ENCODE data around the gene TNFRSF1B.

Gene TNFRSF1B

DNA sequence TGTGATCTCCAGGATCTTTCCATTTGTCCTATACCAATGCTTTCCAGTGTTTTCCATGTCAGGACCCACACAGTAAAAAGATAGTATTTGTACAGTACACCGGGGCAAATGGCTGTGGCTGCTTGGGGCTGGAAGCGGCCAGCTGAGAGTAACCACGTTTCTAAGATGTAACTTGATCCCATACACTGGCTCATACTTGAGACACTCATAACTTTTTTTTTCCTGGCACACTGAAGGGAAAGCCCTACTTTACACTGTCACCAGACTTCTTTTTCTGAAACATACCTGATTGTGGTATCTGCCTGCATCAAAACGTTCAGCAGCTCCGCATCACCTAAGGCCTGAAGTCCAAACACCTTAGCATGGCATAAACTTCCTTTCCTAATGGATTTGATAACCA is 84.7 kb downstream of the TNFRSF1B start:
- no peak for DNase-seq (ENCODE audit: low read depth)
- TF ChIP-seq, protein P1, sequence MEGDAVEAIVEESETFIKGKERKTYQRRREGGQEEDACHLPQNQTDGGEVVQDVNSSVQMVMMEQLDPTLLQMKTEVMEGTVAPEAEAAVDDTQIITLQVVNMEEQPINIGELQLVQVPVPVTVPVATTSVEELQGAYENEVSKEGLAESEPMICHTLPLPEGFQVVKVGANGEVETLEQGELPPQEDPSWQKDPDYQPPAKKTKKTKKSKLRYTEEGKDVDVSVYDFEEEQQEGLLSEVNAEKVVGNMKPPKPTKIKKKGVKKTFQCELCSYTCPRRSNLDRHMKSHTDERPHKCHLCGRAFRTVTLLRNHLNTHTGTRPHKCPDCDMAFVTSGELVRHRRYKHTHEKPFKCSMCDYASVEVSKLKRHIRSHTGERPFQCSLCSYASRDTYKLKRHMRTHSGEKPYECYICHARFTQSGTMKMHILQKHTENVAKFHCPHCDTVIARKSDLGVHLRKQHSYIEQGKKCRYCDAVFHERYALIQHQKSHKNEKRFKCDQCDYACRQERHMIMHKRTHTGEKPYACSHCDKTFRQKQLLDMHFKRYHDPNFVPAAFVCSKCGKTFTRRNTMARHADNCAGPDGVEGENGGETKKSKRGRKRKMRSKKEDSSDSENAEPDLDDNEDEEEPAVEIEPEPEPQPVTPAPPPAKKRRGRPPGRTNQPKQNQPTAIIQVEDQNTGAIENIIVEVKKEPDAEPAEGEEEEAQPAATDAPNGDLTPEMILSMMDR (IDR thresholded peaks at IDR 0.05; ENCODE audit: insufficient read depth, low read depth, low read length, missing control alignments) = no peak

DNA sequence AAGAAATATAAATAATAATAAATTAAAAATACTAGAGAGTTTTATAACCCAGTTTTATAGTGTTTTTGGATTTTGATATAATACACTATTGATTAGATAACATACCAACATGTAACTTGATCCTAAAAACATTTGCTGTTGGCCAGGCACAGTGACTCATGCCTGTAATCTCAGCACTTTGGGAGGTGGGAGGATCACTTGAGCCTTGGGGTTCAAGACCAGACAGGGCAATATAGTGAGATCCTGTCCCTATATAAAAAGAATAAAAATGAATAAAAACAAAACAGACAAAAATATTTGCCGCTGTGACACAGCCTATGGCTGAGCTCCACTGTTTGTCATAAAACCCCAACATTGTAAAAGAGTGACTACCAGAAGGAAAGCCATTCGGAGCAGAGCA is 89.1 kb downstream of the TNFRSF1B start:
- TF ChIP-seq, protein P1 (IDR thresholded peaks at IDR 0.05; ENCODE audit: insufficient read depth, low read depth, low read length, missing control alignments) = no peak

More for the DNA sequence above, 84.7 kb downstream of the TNFRSF1B start:
- H3K4me3 ChIP-seq (ENCODE audit: low read length) = no peak overlapping the region

DNA sequence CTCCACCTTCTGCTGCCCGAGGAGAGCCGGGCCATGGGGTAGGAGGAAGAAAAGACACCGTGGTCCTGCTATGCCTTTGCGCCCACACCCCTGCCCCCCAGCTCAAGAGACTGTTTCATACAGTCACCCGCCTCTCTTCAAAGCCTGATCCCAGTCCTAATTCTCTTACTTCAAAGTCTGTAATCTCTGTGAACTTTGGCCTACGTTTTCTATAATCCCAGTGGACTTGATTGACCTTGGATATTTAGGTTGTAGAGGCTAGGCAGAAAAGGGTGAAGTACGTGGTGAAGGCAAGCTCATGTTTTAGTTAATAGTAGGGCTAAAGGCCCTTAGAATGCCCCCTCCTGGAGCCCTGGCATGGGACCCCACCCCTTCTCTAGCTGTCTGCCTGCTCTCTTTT is 91.5 kb downstream of the TNFRSF1B start:
- DNase-seq (ENCODE audit: low read depth) = no peak

More for the DNA sequence above, 89.1 kb downstream of the TNFRSF1B start:
- DNase-seq (ENCODE audit: low read depth) = no peak
- no peak overlapping the region for H3K4me3 ChIP-seq (ENCODE audit: low read length)

More for the DNA sequence above, 91.5 kb downstream of the TNFRSF1B start:
- TF ChIP-seq, protein P1 (IDR thresholded peaks at IDR 0.05; ENCODE audit: insufficient read depth, low read depth, low read length, missing control alignments) = no peak
- H3K4me3 ChIP-seq (ENCODE audit: low read length) = no peak overlapping the region
